ENCODE data around the gene STAG1.
"Not testable (repeated sequence)": the region's sequence is repeated elsewhere in the genome, so short reads cannot be mapped to it uniquely, and the experiment has no call there.

The STAG1 gene

GRCh38 chr3:136703429-136703828, 48.7 kb downstream of the STAG1 start:
- peak; percentile 40 for DNase-seq (ENCODE audit: low read depth)

- peak; percentile 35 for DNase-seq (ENCODE audit: low read depth)
These were observed 52.8 kb downstream of the STAG1 start for GRCh38 chr3:136699271-136699828.

GRCh38 chr3:136698361-136698760, 53.8 kb downstream of the STAG1 start:
- DNase-seq (ENCODE audit: low read depth): peak; percentile 12

- no peak for DNase-seq (ENCODE audit: low read depth)
These were observed 55.4 kb downstream of the STAG1 start for GRCh38 chr3:136696797-136697196.

- no peak for DNase-seq (ENCODE audit: low read depth)
These were observed 57.9 kb downstream of the STAG1 start for GRCh38 chr3:136694321-136694720.

- DNase-seq (ENCODE audit: low read depth): peak; percentile 17
These were observed 61.6 kb downstream of the STAG1 start for GRCh38 chr3:136690599-136690998.

- DNase-seq (ENCODE audit: low read depth): no peak
These were observed 66.3 kb downstream of the STAG1 start for GRCh38 chr3:136685882-136686281.

GRCh38 chr3:136682740-136683312, 69.4 kb downstream of the STAG1 start:
- no peak for DNase-seq (ENCODE audit: low read depth)

GRCh38 chr3:136678981-136679380, 73.2 kb downstream of the STAG1 start:
- no peak for DNase-seq (ENCODE audit: low read depth)

- no peak for DNase-seq (ENCODE audit: low read depth)
These were observed 76.2 kb downstream of the STAG1 start for GRCh38 chr3:136676009-136676408.

GRCh38 chr3:136675150-136675858, 76.9 kb downstream of the STAG1 start:
- no peak for DNase-seq (ENCODE audit: low read depth)

- no peak for DNase-seq (ENCODE audit: low read depth)
These were observed 79.7 kb downstream of the STAG1 start for GRCh38 chr3:136672457-136672856.

- peak; percentile 66 for DNase-seq (ENCODE audit: low read depth)
These were observed 80.3 kb downstream of the STAG1 start for GRCh38 chr3:136671921-136672320.

- no peak for DNase-seq (ENCODE audit: low read depth)
These were observed 82.0 kb downstream of the STAG1 start for GRCh38 chr3:136670166-136670565.

- peak; percentile 58 for DNase-seq (ENCODE audit: low read depth)
These were observed 85.1 kb downstream of the STAG1 start for GRCh38 chr3:136667081-136667480.

GRCh38 chr3:136666301-136666700, 85.9 kb downstream of the STAG1 start:
- DNase-seq (ENCODE audit: low read depth): not testable (repeated sequence)

- peak; percentile 44 for DNase-seq (ENCODE audit: low read depth)
These were observed 87.4 kb downstream of the STAG1 start for GRCh38 chr3:136664771-136665170.

- no peak for DNase-seq (ENCODE audit: low read depth)
These were observed 90.9 kb downstream of the STAG1 start for GRCh38 chr3:136661282-136661681.

- peak; percentile 80 for DNase-seq (ENCODE audit: low read depth)
These were observed 93.1 kb downstream of the STAG1 start for GRCh38 chr3:136658946-136659682.

- DNase-seq (ENCODE audit: low read depth): no peak
These were observed 94.7 kb downstream of the STAG1 start for GRCh38 chr3:136657526-136657925.

GRCh38 chr3:136653628-136654027, 98.5 kb downstream of the STAG1 start:
- no peak for DNase-seq (ENCODE audit: low read depth)

- no peak for DNase-seq (ENCODE audit: low read depth)
These were observed 100.6 kb downstream of the STAG1 start for GRCh38 chr3:136651581-136651980.

GRCh38 chr3:136650461-136650860, 101.7 kb downstream of the STAG1 start:
- DNase-seq (ENCODE audit: low read depth): no peak

All from amniotic epithelial cell (primary cell).